GM12891 (cell line): ENCODE data around the gene CIDEC.
"Not testable (repeated sequence)": the region's sequence is repeated elsewhere in the genome, so short reads cannot be mapped to it uniquely, and the experiment has no call there.

ENCODE experiments used
- DNase-seq: peaks from one replicate; pipeline ENCODE4 v3.0.0; 2011; ENCODE audit warnings: low spot score; ENCODE audit not compliant: insufficient read length
- FAIRE-seq: peaks from 2 replicates; lab custom pipeline; 2011; peaks lifted over from hg19 to GRCh38; lab: Jason Lieb, UNC
- PAX5 ChIP-seq: IDR thresholded peaks from 2 replicates; pipeline ENCODE4 v1.6.1; 2011; ENCODE audit warnings: low read length, moderate library complexity, mild to moderate bottlenecking; ENCODE audit not compliant: insufficient read depth, severe bottlenecking
- POLR2A ChIP-seq: IDR thresholded peaks from 2 replicates; pipeline ENCODE4 v1.6.1; 2011; ENCODE audit warnings: low read depth, low read length, control low read depth
- POLR2AphosphoS5 ChIP-seq: IDR thresholded peaks from 2 replicates; pipeline ENCODE4 v1.6.1; 2011; ENCODE audit warnings: low read depth, low read length, control low read depth
- POU2F2 ChIP-seq: IDR thresholded peaks from 2 replicates; pipeline ENCODE4 v1.6.1; 2011; ENCODE audit warnings: low read depth, mild to moderate bottlenecking, control low read depth, low read length, moderate library complexity
- SPI1 ChIP-seq: IDR thresholded peaks from 2 replicates; pipeline ENCODE4 v1.6.1; 2011; ENCODE audit warnings: low read depth, low read length, control low read depth
- TAF1 ChIP-seq: IDR thresholded peaks from 2 replicates; pipeline ENCODE4 v1.6.1; 2011; ENCODE audit warnings: low read depth, low read length, control low read depth

The CIDEC gene

GRCh38 chr3:9863058-9863772, 16.8 kb downstream of the CIDEC start:
- no peak for DNase-seq
- TF ChIP-seq PAX5 = no peak
- TF ChIP-seq POU2F2 = no peak
- TF ChIP-seq SPI1 = no peak
- TF ChIP-seq POLR2AphosphoS5 = no peak
- TF ChIP-seq POLR2A = no peak
- TF ChIP-seq TAF1 = no peak
- no peak for FAIRE-seq

GRCh38 chr3:9862391-9863057, 17.5 kb downstream of the CIDEC start:
- no peak for TF ChIP-seq POLR2AphosphoS5
- no peak for TF ChIP-seq SPI1
- TF ChIP-seq PAX5 = no peak
- FAIRE-seq = no peak
- peak; percentile 70 for DNase-seq

GRCh38 chr3:9861626-9862130, 18.4 kb downstream of the CIDEC start:
- FAIRE-seq (no peak), DNase-seq (no peak)
- TF ChIP-seq POLR2A (no peak), PAX5 (no peak), POU2F2 (no peak), POLR2AphosphoS5 (no peak), SPI1 (no peak), TAF1 (no peak)

- TF ChIP-seq POLR2A = no peak
- TF ChIP-seq TAF1 = no peak
- no peak for TF ChIP-seq SPI1
- no peak for TF ChIP-seq POLR2AphosphoS5
- no peak for TF ChIP-seq PAX5
- TF ChIP-seq POU2F2 = no peak
- no peak for DNase-seq
- FAIRE-seq = no peak
These were observed 18.9 kb downstream of the CIDEC start for GRCh38 chr3:9861201-9861600.

DNA sequence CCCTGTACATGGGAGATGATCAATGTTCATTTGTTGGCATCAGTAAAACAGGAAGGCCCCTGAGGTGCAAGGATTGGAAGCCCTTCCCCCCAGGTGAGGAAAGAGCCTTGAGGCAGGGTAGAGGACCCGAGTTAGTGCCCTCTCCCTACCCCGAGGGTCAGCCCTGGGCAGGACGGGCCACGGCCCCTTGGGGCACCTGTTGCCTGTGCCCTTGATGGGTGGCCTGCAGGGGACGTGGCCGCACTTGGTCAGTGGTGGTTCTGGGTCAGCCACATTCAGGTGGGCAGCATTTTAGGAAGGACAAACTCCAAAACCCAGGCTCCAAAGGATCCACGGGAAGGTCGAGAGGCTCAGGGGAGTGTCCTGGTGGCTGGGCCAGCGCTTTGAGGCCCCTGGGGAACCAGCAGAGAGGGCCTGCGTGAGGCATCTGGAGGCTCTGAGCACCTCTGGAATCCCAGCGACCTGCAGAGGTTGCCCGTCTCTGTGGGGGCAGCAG, 20.5 kb downstream of the CIDEC start:
- FAIRE-seq (no peak), DNase-seq (no peak)
- TF ChIP-seq POU2F2 = no peak
- no peak for TF ChIP-seq TAF1
- no peak for TF ChIP-seq PAX5
- TF ChIP-seq POLR2AphosphoS5 = no peak
- no peak for TF ChIP-seq POLR2A
- TF ChIP-seq SPI1 = no peak

DNA sequence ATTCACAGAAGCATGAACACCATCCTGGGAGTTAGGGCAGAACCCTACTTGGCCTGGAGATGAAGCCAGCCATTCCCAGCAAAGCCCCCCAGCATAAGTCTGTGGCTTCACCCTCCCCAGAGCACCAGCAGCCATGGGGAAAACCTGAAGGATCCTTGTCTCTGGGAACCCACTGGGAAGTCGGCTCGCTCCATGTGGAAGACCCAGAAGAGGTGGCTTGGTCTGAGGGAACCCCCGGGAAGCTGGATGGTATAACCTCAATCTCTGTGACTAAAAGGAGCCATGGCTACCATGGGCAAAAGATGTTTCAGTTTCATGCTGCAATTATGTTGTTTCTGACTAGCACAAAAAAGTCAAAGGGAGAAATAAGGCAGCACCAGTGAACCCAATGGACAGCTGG, 24.5 kb downstream of the CIDEC start:
- no peak for TF ChIP-seq POLR2A
- TF ChIP-seq POU2F2 = no peak
- TF ChIP-seq SPI1 = no peak
- TF ChIP-seq POLR2AphosphoS5 = no peak
- TF ChIP-seq PAX5 = no peak
- TF ChIP-seq TAF1 = no peak
- no peak for FAIRE-seq
- no peak for DNase-seq

GRCh38 chr3:9854291-9854940, 25.6 kb downstream of the CIDEC start:
- DNase-seq, FAIRE-seq: not testable (repeated sequence)

DNA sequence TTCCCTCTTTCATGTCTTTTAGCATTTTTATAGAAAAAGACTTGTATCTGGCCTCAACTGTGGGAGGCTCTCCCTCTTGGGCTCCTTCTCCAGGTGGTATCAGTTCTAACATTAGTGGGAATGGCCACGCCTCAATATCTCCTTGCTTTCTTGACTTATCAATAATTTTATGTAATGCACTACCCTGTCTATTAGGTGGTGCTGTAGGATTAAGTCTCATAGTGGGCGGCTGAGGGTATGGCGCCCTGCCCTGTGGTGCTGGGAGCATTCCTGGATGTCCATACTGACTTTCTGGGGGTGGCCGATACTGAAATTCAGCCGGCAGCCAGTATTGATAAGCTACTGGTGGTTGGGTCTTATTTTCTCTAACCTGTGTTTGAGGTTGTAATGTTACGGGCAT, 27.5 kb downstream of the CIDEC start:
- DNase-seq (no peak), FAIRE-seq (no peak)
- no peak for TF ChIP-seq PAX5
- no peak for TF ChIP-seq SPI1
- TF ChIP-seq POLR2A = no peak
- no peak for TF ChIP-seq TAF1
- no peak for TF ChIP-seq POLR2AphosphoS5
- no peak for TF ChIP-seq POU2F2

DNA sequence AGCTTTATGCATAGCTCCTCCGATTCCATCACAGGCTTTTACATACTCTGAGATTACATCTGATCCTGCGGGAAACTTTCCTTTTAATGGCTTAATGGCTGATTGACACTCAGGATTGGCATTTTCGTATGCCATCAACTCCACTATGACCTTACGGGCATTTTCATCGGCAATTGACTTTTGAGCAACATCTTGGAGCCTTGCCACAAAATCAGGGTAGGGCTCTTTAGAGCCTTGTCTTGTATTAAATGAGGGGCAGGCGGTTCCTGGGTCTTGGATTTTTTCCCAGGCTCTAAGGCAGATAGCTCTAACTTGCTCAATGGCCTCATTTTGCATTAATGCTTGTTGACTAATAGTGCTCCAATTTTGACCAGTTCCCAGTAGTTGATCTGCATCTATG, 28.1 kb downstream of the CIDEC start:
- FAIRE-seq, DNase-seq: not testable (repeated sequence)

- not testable (repeated sequence) for DNase-seq, FAIRE-seq
These were observed 28.7 kb downstream of the CIDEC start for GRCh38 chr3:9851383-9851782.

DNA sequence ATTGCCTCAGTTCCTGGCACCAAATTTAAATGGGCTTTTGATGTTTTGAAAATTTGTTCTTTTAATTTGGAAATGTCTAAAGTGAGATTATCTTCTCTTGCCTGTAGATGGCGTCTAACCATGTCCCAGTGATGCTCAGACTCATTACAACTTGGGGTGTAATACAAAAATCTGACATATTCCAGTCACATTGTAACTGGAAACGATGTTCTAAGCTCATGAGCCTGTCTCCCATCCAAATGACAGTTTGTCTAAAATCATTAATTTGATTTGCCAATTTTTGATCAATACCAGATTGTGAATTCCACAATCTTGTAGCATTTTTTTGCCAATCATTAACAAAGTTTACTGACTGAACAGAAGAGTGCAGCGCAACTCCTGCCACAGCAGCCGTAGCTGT, 31.2 kb downstream of the CIDEC start:
- not testable (repeated sequence) for FAIRE-seq, DNase-seq

- not testable (repeated sequence) for FAIRE-seq
These were observed 32.2 kb downstream of the CIDEC start for GRCh38 chr3:9847870-9848269.

More at GRCh38 chr3:9847870-9848269, 32.2 kb downstream of the CIDEC start:
- DNase-seq = not testable (repeated sequence)
